Measurements from ENCODE around the gene CDC14B.

CDC14B gene

GRCh38 chr9:96500696-96501632 lies 118.7 kb downstream of the CDC14B start:
- in situ Hi-C loops (cut with MboI; ENCODE audit: low sequenced_read_pairs, unreplicated experiment): no loop called here
- DNase-seq (ENCODE audit: low spot score): no peak
- TF ChIP-seq CTCF (IDR thresholded peaks at IDR 0.05; ENCODE audit: borderline replicate concordance, control extremely low read depth, extremely low read depth, insufficient read depth, missing control alignments): no peak

GRCh38 chr9:96499257-96499656 lies 120.4 kb downstream of the CDC14B start:
- DNase-seq (ENCODE audit: low spot score): no peak
- TF ChIP-seq CTCF (IDR thresholded peaks at IDR 0.05; ENCODE audit: borderline replicate concordance, control extremely low read depth, extremely low read depth, insufficient read depth, missing control alignments): no peak
- in situ Hi-C loops (cut with MboI; ENCODE audit: low sequenced_read_pairs, unreplicated experiment): no loop called here

- in situ Hi-C loops (cut with MboI; ENCODE audit: low sequenced_read_pairs, unreplicated experiment): no loop called here
- DNase-seq (ENCODE audit: low spot score): no peak
- no peak for TF ChIP-seq CTCF (IDR thresholded peaks at IDR 0.05; ENCODE audit: borderline replicate concordance, control extremely low read depth, extremely low read depth, insufficient read depth, missing control alignments)
Observed at GRCh38 chr9:96498796-96499195, 120.8 kb downstream of the CDC14B start.

GRCh38 chr9:96497117-96497399 lies 122.6 kb downstream of the CDC14B start:
- DNase-seq (ENCODE audit: low spot score): no peak
- no peak for TF ChIP-seq CTCF (IDR thresholded peaks at IDR 0.05; ENCODE audit: borderline replicate concordance, control extremely low read depth, extremely low read depth, insufficient read depth, missing control alignments)
- in situ Hi-C loops (cut with MboI; ENCODE audit: low sequenced_read_pairs, unreplicated experiment): no loop called here

GRCh38 chr9:96496368-96497116 lies 123.1 kb downstream of the CDC14B start:
- DNase-seq (ENCODE audit: low spot score): no peak
- TF ChIP-seq CTCF (IDR thresholded peaks at IDR 0.05; ENCODE audit: borderline replicate concordance, control extremely low read depth, extremely low read depth, insufficient read depth, missing control alignments): no peak
- in situ Hi-C loops (cut with MboI; ENCODE audit: low sequenced_read_pairs, unreplicated experiment): no loop called here

- in situ Hi-C loops (cut with MboI; ENCODE audit: low sequenced_read_pairs, unreplicated experiment): no loop called here
- no peak for DNase-seq (ENCODE audit: low spot score)
- no peak for TF ChIP-seq CTCF (IDR thresholded peaks at IDR 0.05; ENCODE audit: borderline replicate concordance, control extremely low read depth, extremely low read depth, insufficient read depth, missing control alignments)
Observed at GRCh38 chr9:96495341-96495740, 124.3 kb downstream of the CDC14B start.
